Karpas-422 (cell line): Measurements from ENCODE around the gene BCKDHB. TPM values are rescaled to one million over a fixed set of nuclear protein-coding genes. Genes with fewer than 3 reads are reported as not detected.
A peak's percentile ranks its signal among the peaks of the same experiment; 100 is the strongest.

ENCODE experiments used
- DNase-seq: peaks from one replicate; pipeline ENCODE4 v3.0.0-alpha.2; 2015
- H2AFZ ChIP-seq: fragments of 200-600 bp; sonication (generic); 2 replicates; pipeline ENCODE4 v1.6.1; 2014; ENCODE audit warnings: antibody characterized with exemption, low read length, mixed read lengths
- H3K27ac ChIP-seq: fragments of 200-600 bp; sonication (generic); 2 replicates; pipeline ENCODE4 v1.5.1; 2014; ENCODE audit warnings: mild to moderate bottlenecking, low read length, moderate library complexity
- H3K27me3 ChIP-seq: fragments of 200-600 bp; sonication (generic); 2 replicates; pipeline ENCODE4 v1.6.1; 2014; ENCODE audit warnings: low read length, mixed read lengths
- H3K36me3 ChIP-seq: fragments of 200-600 bp; sonication (generic); 2 replicates; pipeline ENCODE4 v1.6.1; 2014; ENCODE audit warnings: low read length, mixed read lengths; ENCODE audit not compliant: insufficient read depth
- H3K4me1 ChIP-seq: fragments of 200-600 bp; sonication (generic); 2 replicates; pipeline ENCODE4 v1.6.1; 2014; ENCODE audit warnings: mild to moderate bottlenecking, low read length, mixed read lengths
- H3K4me2 ChIP-seq: fragments of 200-600 bp; sonication (generic); 2 replicates; pipeline ENCODE4 v1.6.1; 2014; ENCODE audit warnings: low read length, low read depth, mild to moderate bottlenecking; ENCODE audit not compliant: poor library complexity, severe bottlenecking
- H3K4me3 ChIP-seq: fragments of 200-600 bp; sonication (generic); 2 replicates; pipeline ENCODE4 v1.5.1; 2014; ENCODE audit warnings: mild to moderate bottlenecking, antibody characterized with exemption, low read length, mixed read lengths
- H3K79me2 ChIP-seq: fragments of 200-600 bp; sonication (generic); 2 replicates; pipeline ENCODE4 v1.6.1; 2014; ENCODE audit warnings: mild to moderate bottlenecking, low read length, mixed read lengths
- H3K9ac ChIP-seq: fragments of 200-600 bp; sonication (generic); 2 replicates; pipeline ENCODE4 v1.6.0; 2014; ENCODE audit warnings: low read length
- H3K9me2 ChIP-seq: fragments of 200-600 bp; sonication (generic), shearing (Covaris generic); replicated peaks from 2 replicates; pipeline ENCODE4 v1.6.0; 2014; ENCODE audit warnings: mild to moderate bottlenecking, low read length, moderate library complexity; ENCODE audit not compliant: insufficient read depth
- H3K9me3 ChIP-seq: fragments of 300-700, 200-600 bp; sonication (generic); 2 replicates; pipeline ENCODE4 v1.6.1; 2014; ENCODE audit warnings: low read length, mixed read lengths
- H4K20me1 ChIP-seq: fragments of 200-600 bp; sonication (generic); 2 replicates; pipeline ENCODE4 v1.6.1; 2014; ENCODE audit warnings: mild to moderate bottlenecking, antibody characterized with exemption, low read length, low read depth; ENCODE audit not compliant: insufficient read depth
- total RNA-seq: library from RNA; depleted of rRNA; stranded (reverse); fragments of >200 nt; shearing (Covaris generic); gene quantifications from 2 replicates; pipeline ENCODE4 v1.2.3, GENCODE V29; 2014; ENCODE audit warnings: low replicate concordance

BCKDHB gene
- total RNA-seq, 1 experiment from 2014 or later, result 58.3 TPM

DNA sequence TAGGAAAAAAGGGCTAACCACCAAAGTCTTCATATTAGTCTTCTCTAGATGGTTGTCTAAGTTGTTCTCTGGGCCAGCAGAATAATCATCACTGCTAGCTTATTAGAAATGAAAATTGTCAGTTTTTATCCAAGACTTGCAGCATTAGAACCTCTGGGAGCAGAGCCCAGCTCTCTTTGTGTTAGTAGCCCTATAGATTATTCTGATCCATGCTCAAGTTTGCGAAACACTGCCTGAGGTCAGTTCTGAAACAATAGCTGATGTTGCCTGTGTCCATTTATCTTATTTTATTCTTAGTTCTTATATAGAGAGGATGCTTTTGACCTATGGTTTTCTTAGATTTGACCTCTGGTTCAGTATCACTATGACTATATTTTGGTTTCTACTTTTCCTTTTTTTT lies 66.9 kb downstream of the BCKDHB start:
- Histone ChIP-seq H3K4me2 (no peak overlapping the region), H3K4me1 (no peaks in the 10 kb centered on the region), H3K79me2 (peaks cover 6% of the 10 kb centered on the region; the same call in 1 of the 2 replicates), H3K4me3 (no peak overlapping the region), H2AFZ (no peak overlapping the region), H3K9ac (no peak overlapping the region), H3K9me2 (no peaks in the 10 kb centered on the region), H3K9me3 (no peaks in the 10 kb centered on the region), H3K36me3 (peaks cover 20% of the 10 kb centered on the region), H3K27ac (no peak overlapping the region), H3K27me3 (no peaks in the 10 kb centered on the region), H4K20me1 (no peaks in the 10 kb centered on the region)
- no peak for DNase-seq

DNA sequence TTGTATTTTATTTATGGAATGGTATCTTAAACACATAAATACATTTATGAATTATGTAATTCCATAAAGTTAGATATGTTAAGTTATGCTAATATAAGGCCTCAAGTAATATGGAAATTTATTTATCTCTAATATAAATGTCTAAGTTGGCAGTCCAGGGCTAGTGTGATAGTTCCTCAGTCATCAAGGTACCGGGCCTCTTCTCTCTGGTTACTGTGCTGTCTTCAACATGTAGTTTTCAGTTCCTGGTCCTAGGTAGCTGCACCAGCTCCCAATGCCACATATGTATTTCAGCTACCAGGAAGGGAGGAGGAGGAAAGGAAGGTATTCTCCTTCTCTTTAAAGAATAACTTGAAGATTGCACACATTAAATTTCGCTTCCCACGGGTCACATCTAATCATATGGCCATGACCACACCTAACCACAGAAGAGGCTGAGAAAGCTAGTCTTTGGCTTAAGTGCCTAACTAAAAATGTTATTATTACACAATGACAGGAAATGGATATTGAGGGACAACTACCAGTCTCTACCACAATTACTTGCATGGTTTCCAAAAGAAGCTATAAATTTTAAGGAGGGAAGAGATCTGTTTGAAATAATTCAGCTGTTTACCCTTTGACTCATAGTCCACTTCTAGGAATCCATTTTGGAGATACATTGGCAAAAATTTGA lies 68.6 kb downstream of the BCKDHB start:
- Histone ChIP-seq H3K4me1 (no peaks in the 10 kb centered on the region), H3K36me3 (peaks cover 13% of the 10 kb centered on the region), H3K9me2 (no peaks in the 10 kb centered on the region), H3K27me3 (no peaks in the 10 kb centered on the region), H4K20me1 (no peaks in the 10 kb centered on the region), H3K79me2 (peaks cover 6% of the 10 kb centered on the region; the same call in 1 of the 2 replicates), H2AFZ (no peak overlapping the region), H3K27ac (no peak overlapping the region), H3K9me3 (no peaks in the 10 kb centered on the region), H3K4me2 (no peak overlapping the region), H3K4me3 (no peak overlapping the region), H3K9ac (no peak overlapping the region)
- DNase-seq, result no peak

GRCh38 chr6:80179695-80180094 lies 73.2 kb downstream of the BCKDHB start:
- Histone ChIP-seq H3K4me1 (no peaks in the 10 kb centered on the region; the same call in 1 of the 2 replicates), H3K4me3 (no peak overlapping the region), H3K9ac (no peak overlapping the region), H3K79me2 (0 out of 2 replicates have a peak, but pooled peaks cover 4% of the 10 kb centered on the region), H3K27me3 (no peaks in the 10 kb centered on the region), H3K9me3 (no peaks in the 10 kb centered on the region), H3K9me2 (no peaks in the 10 kb centered on the region), H3K27ac (no peak overlapping the region), H2AFZ (no peak overlapping the region), H3K4me2 (no peak overlapping the region), H4K20me1 (no peaks in the 10 kb centered on the region), H3K36me3 (peaks cover 13% of the 10 kb centered on the region; the same call in 1 of the 2 replicates)
- peak; percentile 56 for DNase-seq

- no peak for DNase-seq
- no peak overlapping the region for H2AFZ ChIP-seq
- no peaks in the 10 kb centered on the region; the same call in 1 of the 2 replicates for H3K9me3 ChIP-seq
- no peak overlapping the region for H3K4me2 ChIP-seq
- H3K36me3 ChIP-seq, result peaks cover 16% of the 10 kb centered on the region
- 0 out of 2 replicates have a peak, but pooled peaks cover 4% of the 10 kb centered on the region for H3K79me2 ChIP-seq
- no peak overlapping the region for H3K27ac ChIP-seq
- no peaks in the 10 kb centered on the region for H3K9me2 ChIP-seq
- no peak overlapping the region for H3K4me3 ChIP-seq
- H3K27me3 ChIP-seq, result no peaks in the 10 kb centered on the region
- no peaks in the 10 kb centered on the region for H4K20me1 ChIP-seq
- H3K9ac ChIP-seq, result no peak overlapping the region
- H3K4me1 ChIP-seq, result no peaks in the 10 kb centered on the region; the same call in 1 of the 2 replicates
Measured at GRCh38 chr6:80181352-80182081, 75.0 kb downstream of the BCKDHB start.

GRCh38 chr6:80182308-80182707 lies 75.8 kb downstream of the BCKDHB start:
- H3K4me1 ChIP-seq, result no peaks in the 10 kb centered on the region; the same call in 1 of the 2 replicates
- no peak overlapping the region for H3K4me2 ChIP-seq
- no peak for DNase-seq
- no peak overlapping the region for H3K4me3 ChIP-seq
- H3K9me2 ChIP-seq, result no peaks in the 10 kb centered on the region
- H2AFZ ChIP-seq, result no peak overlapping the region
- H4K20me1 ChIP-seq, result no peaks in the 10 kb centered on the region
- H3K27me3 ChIP-seq, result no peaks in the 10 kb centered on the region
- 0 out of 2 replicates have a peak, but pooled peaks cover 4% of the 10 kb centered on the region for H3K79me2 ChIP-seq
- H3K9me3 ChIP-seq, result no peaks in the 10 kb centered on the region; the same call in 1 of the 2 replicates
- no peak overlapping the region for H3K27ac ChIP-seq
- H3K36me3 ChIP-seq, result peaks cover 16% of the 10 kb centered on the region
- H3K9ac ChIP-seq, result no peak overlapping the region

GRCh38 chr6:80183019-80183795 lies 76.7 kb downstream of the BCKDHB start:
- no peak overlapping the region for H3K4me3 ChIP-seq
- H4K20me1 ChIP-seq, result no peaks in the 10 kb centered on the region
- DNase-seq, result no peak
- no peaks in the 10 kb centered on the region; the same call in 1 of the 2 replicates for H3K9me3 ChIP-seq
- peaks cover 16% of the 10 kb centered on the region for H3K36me3 ChIP-seq
- no peaks in the 10 kb centered on the region for H3K27me3 ChIP-seq
- H3K9ac ChIP-seq, result no peak overlapping the region
- H2AFZ ChIP-seq, result no peak overlapping the region
- H3K27ac ChIP-seq, result no peak overlapping the region
- H3K4me2 ChIP-seq, result no peak overlapping the region
- 0 out of 2 replicates have a peak, but pooled peaks cover 4% of the 10 kb centered on the region for H3K79me2 ChIP-seq
- no peaks in the 10 kb centered on the region; the same call in 1 of the 2 replicates for H3K4me1 ChIP-seq
- H3K9me2 ChIP-seq, result no peaks in the 10 kb centered on the region

GRCh38 chr6:80185492-80185891 lies 79.0 kb downstream of the BCKDHB start:
- no peaks in the 10 kb centered on the region; the same call in 1 of the 2 replicates for H3K9me3 ChIP-seq
- no peak overlapping the region for H3K4me3 ChIP-seq
- no peak overlapping the region for H2AFZ ChIP-seq
- no peak overlapping the region for H3K4me2 ChIP-seq
- H3K27me3 ChIP-seq, result no peaks in the 10 kb centered on the region
- no peaks in the 10 kb centered on the region; the same call in 1 of the 2 replicates for H3K4me1 ChIP-seq
- no peak for DNase-seq
- no peak overlapping the region for H3K27ac ChIP-seq
- H3K79me2 ChIP-seq, result peaks cover 8% of the 10 kb centered on the region
- peaks cover 16% of the 10 kb centered on the region for H3K36me3 ChIP-seq
- H4K20me1 ChIP-seq, result no peaks in the 10 kb centered on the region
- no peak overlapping the region for H3K9ac ChIP-seq
- H3K9me2 ChIP-seq, result no peaks in the 10 kb centered on the region
